ENCODE data around the gene STX10. TPM values are rescaled to one million over a fixed set of nuclear protein-coding genes. Genes with fewer than 3 reads are reported as not detected.

The STX10 gene
- polyA plus RNA-seq, 1 of the 3 experiments (the other 2 are of a cell fraction) = 163 TPM

DNA sequence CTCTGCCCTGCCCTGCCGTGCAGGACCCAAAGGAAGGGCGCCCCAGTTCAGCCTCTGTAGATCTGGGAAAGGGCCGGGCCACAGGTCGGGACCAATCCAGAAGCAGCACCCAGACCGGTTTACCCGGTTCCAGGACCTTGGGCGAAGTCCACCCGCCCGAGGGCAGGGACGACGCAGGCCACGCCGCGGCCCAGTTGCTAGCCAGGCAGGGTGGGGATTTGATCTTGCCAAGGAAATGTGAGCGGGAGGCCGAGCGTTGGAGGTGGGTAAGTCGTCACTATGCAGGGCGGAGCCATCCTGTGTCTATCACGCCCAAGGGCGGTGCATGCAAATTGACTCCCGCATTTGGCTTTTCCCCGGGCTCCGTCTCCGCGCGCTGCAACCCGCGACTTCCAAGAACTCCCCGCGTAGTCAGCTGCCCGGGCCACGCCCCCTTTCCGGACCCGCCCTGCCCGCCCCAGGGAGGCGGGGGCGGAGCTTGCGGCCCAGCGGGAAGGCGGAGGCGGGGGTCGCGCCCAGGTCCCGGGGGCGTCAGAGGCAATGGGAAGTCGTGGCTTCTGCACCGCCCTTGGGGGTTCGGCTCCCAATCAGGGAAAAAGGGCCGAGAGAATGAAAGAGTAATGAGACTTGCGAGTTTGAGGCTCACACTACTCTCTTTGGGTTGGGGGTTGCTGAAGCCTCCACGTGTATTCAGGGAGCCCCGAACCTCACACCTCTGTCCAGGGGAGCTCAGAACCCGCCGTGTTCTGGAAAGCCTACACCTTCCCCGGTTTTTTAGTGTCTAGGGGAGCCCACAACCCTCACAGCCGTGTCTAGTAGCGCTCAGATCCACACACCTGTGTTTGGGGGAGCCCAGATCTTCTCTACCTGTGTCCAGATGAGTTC is 12.8 kb upstream of the STX10 start (continued):
- TF ChIP-seq, protein P1, sequence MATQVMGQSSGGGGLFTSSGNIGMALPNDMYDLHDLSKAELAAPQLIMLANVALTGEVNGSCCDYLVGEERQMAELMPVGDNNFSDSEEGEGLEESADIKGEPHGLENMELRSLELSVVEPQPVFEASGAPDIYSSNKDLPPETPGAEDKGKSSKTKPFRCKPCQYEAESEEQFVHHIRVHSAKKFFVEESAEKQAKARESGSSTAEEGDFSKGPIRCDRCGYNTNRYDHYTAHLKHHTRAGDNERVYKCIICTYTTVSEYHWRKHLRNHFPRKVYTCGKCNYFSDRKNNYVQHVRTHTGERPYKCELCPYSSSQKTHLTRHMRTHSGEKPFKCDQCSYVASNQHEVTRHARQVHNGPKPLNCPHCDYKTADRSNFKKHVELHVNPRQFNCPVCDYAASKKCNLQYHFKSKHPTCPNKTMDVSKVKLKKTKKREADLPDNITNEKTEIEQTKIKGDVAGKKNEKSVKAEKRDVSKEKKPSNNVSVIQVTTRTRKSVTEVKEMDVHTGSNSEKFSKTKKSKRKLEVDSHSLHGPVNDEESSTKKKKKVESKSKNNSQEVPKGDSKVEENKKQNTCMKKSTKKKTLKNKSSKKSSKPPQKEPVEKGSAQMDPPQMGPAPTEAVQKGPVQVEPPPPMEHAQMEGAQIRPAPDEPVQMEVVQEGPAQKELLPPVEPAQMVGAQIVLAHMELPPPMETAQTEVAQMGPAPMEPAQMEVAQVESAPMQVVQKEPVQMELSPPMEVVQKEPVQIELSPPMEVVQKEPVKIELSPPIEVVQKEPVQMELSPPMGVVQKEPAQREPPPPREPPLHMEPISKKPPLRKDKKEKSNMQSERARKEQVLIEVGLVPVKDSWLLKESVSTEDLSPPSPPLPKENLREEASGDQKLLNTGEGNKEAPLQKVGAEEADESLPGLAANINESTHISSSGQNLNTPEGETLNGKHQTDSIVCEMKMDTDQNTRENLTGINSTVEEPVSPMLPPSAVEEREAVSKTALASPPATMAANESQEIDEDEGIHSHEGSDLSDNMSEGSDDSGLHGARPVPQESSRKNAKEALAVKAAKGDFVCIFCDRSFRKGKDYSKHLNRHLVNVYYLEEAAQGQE (IDR thresholded peaks at IDR 0.05; ENCODE audit: low read depth, low read length) = no peak; the same call in 1 of the 2 replicates
- TF ChIP-seq PBX3 (IDR thresholded peaks at IDR 0.05) (peak; percentile 92), RFX5 (IDR thresholded peaks at IDR 0.05; ENCODE audit: low read length) (no peak), TEAD4 (IDR thresholded peaks at IDR 0.05; ENCODE audit: borderline replicate concordance, insufficient read depth) (no peak), NFIC (IDR thresholded peaks at IDR 0.05; ENCODE audit: borderline replicate concordance) (no peak), JUND (IDR thresholded peaks at IDR 0.05) (no peak), EP300 (IDR thresholded peaks at IDR 0.05; ENCODE audit: borderline replicate concordance in 1 of 2, low read depth in 1 of 2, low read length in 1 of 2) (no peak), YY1 (IDR thresholded peaks at IDR 0.05; ENCODE audit: low read depth) (no peak), MEF2A (IDR thresholded peaks at IDR 0.05; ENCODE audit: borderline replicate concordance, low read depth) (no peak), RAD21 (IDR thresholded peaks at IDR 0.05; ENCODE audit: low read length) (no peak), MXI1 (IDR thresholded peaks at IDR 0.05; ENCODE audit: low read depth, low read length) (peak; percentile 65; the same call in 1 of the 2 replicates), NRF1 (IDR thresholded peaks at IDR 0.05; ENCODE audit: low read depth, low read length) (peak; percentile 35; the same call in 1 of the 2 replicates), FOXJ3 (CRISPR knock-in tag; IDR thresholded peaks at IDR 0.05) (no peak), RCOR1 (IDR thresholded peaks at IDR 0.05; ENCODE audit: low read length) (no peak), MAX (IDR thresholded peaks at IDR 0.05; ENCODE audit: low read depth) (peak; percentile 59; the same call in 1 of the 2 replicates), SMC3 (IDR thresholded peaks at IDR 0.05; ENCODE audit: low read depth, low read length) (no peak), RXRA (IDR thresholded peaks at IDR 0.05; ENCODE audit: borderline replicate concordance, low read depth) (peak; percentile 12; the same call in 1 of the 2 replicates), USF1 (IDR thresholded peaks at IDR 0.05; ENCODE audit: borderline replicate concordance, low read depth) (peak; percentile 54), IRF3 (IDR thresholded peaks at IDR 0.05; ENCODE audit: low read depth, low read length) (no peak), EZH2phosphoT487 (IDR thresholded peaks at IDR 0.05; ENCODE audit: borderline replicate concordance, low read depth) (no peak), FOXM1 (IDR thresholded peaks at IDR 0.05; ENCODE audit: low read depth) (no peak)
- TF ChIP-seq, protein P2, sequence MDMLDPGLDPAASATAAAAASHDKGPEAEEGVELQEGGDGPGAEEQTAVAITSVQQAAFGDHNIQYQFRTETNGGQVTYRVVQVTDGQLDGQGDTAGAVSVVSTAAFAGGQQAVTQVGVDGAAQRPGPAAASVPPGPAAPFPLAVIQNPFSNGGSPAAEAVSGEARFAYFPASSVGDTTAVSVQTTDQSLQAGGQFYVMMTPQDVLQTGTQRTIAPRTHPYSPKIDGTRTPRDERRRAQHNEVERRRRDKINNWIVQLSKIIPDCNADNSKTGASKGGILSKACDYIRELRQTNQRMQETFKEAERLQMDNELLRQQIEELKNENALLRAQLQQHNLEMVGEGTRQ (IDR thresholded peaks at IDR 0.05; ENCODE audit: borderline replicate concordance, low read depth, low read length) = no peak
